ENCODE results near the gene JARID2.

The JARID2 gene

GRCh38 chr6:15487262-15487661 is 241.4 kb downstream of the JARID2 start:
- Histone ChIP-seq H3K79me2 (ENCODE audit: low read length) (peaks cover 24% of the 10 kb centered on the region), H3K4me1 (ENCODE audit: low read length) (peaks cover 6% of the 10 kb centered on the region), H3K4me3 (ENCODE audit: low read length) (no peak overlapping the region), H3K4me2 (ENCODE audit: low read depth, low read length) (no peak overlapping the region), H3K27me3 (replicated peaks; ENCODE audit: insufficient read depth, low read length) (no peaks in the 10 kb centered on the region), H3K9me3 (replicated peaks; ENCODE audit: insufficient read depth, low read length) (no peaks in the 10 kb centered on the region), H4K20me1 (ENCODE audit: insufficient read depth, low read length) (no peaks in the 10 kb centered on the region), H3K27ac (ENCODE audit: low read length) (no peak overlapping the region), H3K36me3 (replicated peaks; ENCODE audit: insufficient read depth, low read length) (no peaks in the 10 kb centered on the region), H2AFZ (ENCODE audit: low read length) (no peak overlapping the region), H3F3A (ENCODE audit: insufficient read depth, low read length) (peaks cover 1% of the 10 kb centered on the region; the same call in 1 of the 2 replicates), H3K9me2 (replicated peaks; ENCODE audit: insufficient read depth, low read length) (no peaks in the 10 kb centered on the region), H3K9ac (ENCODE audit: low read length) (no peak overlapping the region)
- no peak for DNase-seq
- no peak for TF ChIP-seq EZH2 (optimal IDR thresholded peaks at IDR 0.05; ENCODE audit: low read depth, low read length)
- no peak for TF ChIP-seq EZH2phosphoT487 (IDR thresholded peaks at IDR 0.05; ENCODE audit: low read length)

DNA sequence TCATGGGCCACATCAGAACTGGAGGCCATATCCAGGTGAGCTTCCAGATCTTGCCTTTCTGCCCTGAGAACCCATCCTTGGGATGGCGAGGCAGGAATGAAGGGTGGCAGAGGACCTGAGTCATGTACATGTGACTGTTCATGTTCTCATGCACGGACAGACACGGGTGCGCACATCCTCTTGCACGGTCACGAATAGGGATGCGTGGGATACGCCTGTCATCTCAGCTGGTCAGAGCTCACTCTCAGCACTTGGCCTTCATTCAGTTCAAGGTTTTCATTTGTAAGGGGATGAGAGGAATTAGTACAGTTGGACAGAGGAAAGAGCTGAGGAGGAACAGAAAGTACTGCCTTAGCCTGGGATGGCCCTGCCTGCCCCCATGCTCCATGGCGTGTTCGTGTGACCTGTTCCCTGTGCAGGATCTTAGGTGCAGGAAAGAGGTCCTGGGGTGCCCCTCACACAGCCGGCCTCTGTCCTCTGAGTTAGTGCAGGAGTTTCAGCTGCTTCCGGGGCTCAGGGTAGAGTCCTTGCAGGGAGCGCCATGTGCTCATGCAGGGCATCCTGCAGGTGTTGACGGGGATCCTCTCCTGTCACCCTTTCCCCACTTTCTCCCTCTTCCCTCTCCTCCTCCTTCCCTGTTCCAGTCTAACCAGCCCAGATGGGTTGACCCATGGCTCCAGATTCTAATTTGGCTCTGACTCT is 243.5 kb downstream of the JARID2 start:
- H3K27ac ChIP-seq (ENCODE audit: low read length) = no peak overlapping the region

GRCh38 chr6:15490242-15491100 is 244.6 kb downstream of the JARID2 start:
- Histone ChIP-seq H3K4me2 (ENCODE audit: low read depth, low read length) (no peak overlapping the region), H3K9me3 (replicated peaks; ENCODE audit: insufficient read depth, low read length) (no peaks in the 10 kb centered on the region), H3K4me3 (ENCODE audit: low read length) (no peak overlapping the region), H3F3A (ENCODE audit: insufficient read depth, low read length) (no peaks in the 10 kb centered on the region), H3K27me3 (replicated peaks; ENCODE audit: insufficient read depth, low read length) (no peaks in the 10 kb centered on the region), H3K4me1 (ENCODE audit: low read length) (no peaks in the 10 kb centered on the region), H3K9ac (ENCODE audit: low read length) (no peak overlapping the region), H3K36me3 (replicated peaks; ENCODE audit: insufficient read depth, low read length) (no peaks in the 10 kb centered on the region), H2AFZ (ENCODE audit: low read length) (no peak overlapping the region), H3K27ac (ENCODE audit: low read length) (no peak overlapping the region), H3K9me2 (replicated peaks; ENCODE audit: insufficient read depth, low read length) (no peaks in the 10 kb centered on the region), H3K79me2 (ENCODE audit: low read length) (peaks cover 4% of the 10 kb centered on the region; the same call in 1 of the 2 replicates), H4K20me1 (ENCODE audit: insufficient read depth, low read length) (no peaks in the 10 kb centered on the region)
- no peak for DNase-seq
- TF ChIP-seq EZH2 (optimal IDR thresholded peaks at IDR 0.05; ENCODE audit: low read depth, low read length) (no peak), EZH2phosphoT487 (IDR thresholded peaks at IDR 0.05; ENCODE audit: low read length) (no peak)
- TF ChIP-seq, protein P1, sequence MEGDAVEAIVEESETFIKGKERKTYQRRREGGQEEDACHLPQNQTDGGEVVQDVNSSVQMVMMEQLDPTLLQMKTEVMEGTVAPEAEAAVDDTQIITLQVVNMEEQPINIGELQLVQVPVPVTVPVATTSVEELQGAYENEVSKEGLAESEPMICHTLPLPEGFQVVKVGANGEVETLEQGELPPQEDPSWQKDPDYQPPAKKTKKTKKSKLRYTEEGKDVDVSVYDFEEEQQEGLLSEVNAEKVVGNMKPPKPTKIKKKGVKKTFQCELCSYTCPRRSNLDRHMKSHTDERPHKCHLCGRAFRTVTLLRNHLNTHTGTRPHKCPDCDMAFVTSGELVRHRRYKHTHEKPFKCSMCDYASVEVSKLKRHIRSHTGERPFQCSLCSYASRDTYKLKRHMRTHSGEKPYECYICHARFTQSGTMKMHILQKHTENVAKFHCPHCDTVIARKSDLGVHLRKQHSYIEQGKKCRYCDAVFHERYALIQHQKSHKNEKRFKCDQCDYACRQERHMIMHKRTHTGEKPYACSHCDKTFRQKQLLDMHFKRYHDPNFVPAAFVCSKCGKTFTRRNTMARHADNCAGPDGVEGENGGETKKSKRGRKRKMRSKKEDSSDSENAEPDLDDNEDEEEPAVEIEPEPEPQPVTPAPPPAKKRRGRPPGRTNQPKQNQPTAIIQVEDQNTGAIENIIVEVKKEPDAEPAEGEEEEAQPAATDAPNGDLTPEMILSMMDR (IDR thresholded peaks at IDR 0.05; ENCODE audit: low read length) = no peak

More for the DNA sequence above, 243.5 kb downstream of the JARID2 start:
- Histone ChIP-seq H3K9me2 (replicated peaks; ENCODE audit: insufficient read depth, low read length) (no peaks in the 10 kb centered on the region), H3K27me3 (replicated peaks; ENCODE audit: insufficient read depth, low read length) (no peaks in the 10 kb centered on the region), H3K79me2 (ENCODE audit: low read length) (peaks cover 5% of the 10 kb centered on the region), H3K4me3 (ENCODE audit: low read length) (no peak overlapping the region), H2AFZ (ENCODE audit: low read length) (no peak overlapping the region), H3K9ac (ENCODE audit: low read length) (no peak overlapping the region), H3K4me2 (ENCODE audit: low read depth, low read length) (no peak overlapping the region), H3K4me1 (ENCODE audit: low read length) (no peaks in the 10 kb centered on the region), H3K36me3 (replicated peaks; ENCODE audit: insufficient read depth, low read length) (no peaks in the 10 kb centered on the region), H4K20me1 (ENCODE audit: insufficient read depth, low read length) (no peaks in the 10 kb centered on the region), H3F3A (ENCODE audit: insufficient read depth, low read length) (no peaks in the 10 kb centered on the region), H3K9me3 (replicated peaks; ENCODE audit: insufficient read depth, low read length) (no peaks in the 10 kb centered on the region)
- TF ChIP-seq EZH2phosphoT487 (IDR thresholded peaks at IDR 0.05; ENCODE audit: low read length) = no peak
- DNase-seq = no peak

DNA sequence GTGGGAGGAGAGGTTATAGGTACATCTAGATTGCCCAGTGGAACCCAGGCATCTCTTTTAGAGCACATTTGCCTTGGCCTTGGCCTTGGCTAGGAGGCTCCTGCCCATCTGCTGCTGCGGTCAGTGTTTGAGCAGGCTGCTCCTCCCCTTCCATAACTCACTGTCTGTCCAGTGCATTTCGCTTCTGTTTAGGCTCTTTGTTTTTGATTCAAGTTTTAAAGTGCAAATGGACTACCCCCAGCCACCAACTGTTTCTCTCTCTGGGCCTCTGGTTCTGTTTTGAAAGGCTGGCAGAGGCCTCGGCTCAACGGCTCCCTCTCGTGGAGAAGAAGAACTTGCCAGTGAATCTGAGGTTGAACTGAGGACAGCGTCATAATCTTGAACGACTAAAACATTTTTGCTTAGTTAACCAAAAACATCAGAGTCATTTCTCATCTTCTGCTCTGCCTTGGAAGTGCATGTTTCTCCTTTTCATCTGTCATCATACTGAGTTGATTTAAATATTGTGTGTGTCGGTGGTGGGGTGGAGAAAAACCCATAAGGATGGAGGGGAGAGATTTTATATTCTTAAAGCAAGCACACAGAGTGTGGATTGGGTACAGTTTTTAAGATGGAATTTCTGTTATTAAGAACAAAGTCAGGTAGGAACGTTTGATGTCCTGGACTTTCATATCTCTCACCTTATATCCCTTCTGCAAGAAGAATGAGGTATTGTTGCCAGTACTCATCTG is 245.6 kb downstream of the JARID2 start:
- Histone ChIP-seq H3F3A (ENCODE audit: insufficient read depth, low read length) (no peaks in the 10 kb centered on the region), H3K36me3 (replicated peaks; ENCODE audit: insufficient read depth, low read length) (no peaks in the 10 kb centered on the region), H3K9me2 (replicated peaks; ENCODE audit: insufficient read depth, low read length) (no peaks in the 10 kb centered on the region), H3K27ac (ENCODE audit: low read length) (no peak overlapping the region), H3K27me3 (replicated peaks; ENCODE audit: insufficient read depth, low read length) (no peaks in the 10 kb centered on the region), H3K4me1 (ENCODE audit: low read length) (no peaks in the 10 kb centered on the region), H3K9ac (ENCODE audit: low read length) (no peak overlapping the region), H4K20me1 (ENCODE audit: insufficient read depth, low read length) (no peaks in the 10 kb centered on the region), H3K79me2 (ENCODE audit: low read length) (no peaks in the 10 kb centered on the region; the same call in 1 of the 2 replicates), H3K4me3 (ENCODE audit: low read length) (no peak overlapping the region), H3K4me2 (ENCODE audit: low read depth, low read length) (no peak overlapping the region), H2AFZ (ENCODE audit: low read length) (no peak overlapping the region), H3K9me3 (replicated peaks; ENCODE audit: insufficient read depth, low read length) (no peaks in the 10 kb centered on the region)
- peak; percentile 53 for DNase-seq
- no peak for TF ChIP-seq EZH2 (optimal IDR thresholded peaks at IDR 0.05; ENCODE audit: low read depth, low read length)
- TF ChIP-seq, protein P1 (IDR thresholded peaks at IDR 0.05; ENCODE audit: low read length) = peak; percentile 88
